Colonic mucosa (tissue), 4 donors: ENCODE results near the gene MEGF10. TPM values are rescaled to one million over a fixed set of nuclear protein-coding genes. Genes with fewer than 3 reads are reported as not detected.

ENCODE experiments used
- DNase-seq: peaks from one replicate; pipeline ENCODE4 v3.0.0-alpha.2; 2020
- H3K27ac ChIP-seq: fragments of 200-600 bp; one replicate; pipeline ENCODE4 v1.8.0; 2021
- H3K27me3 ChIP-seq: fragments of 200-600 bp; one replicate; pipeline ENCODE4 v1.8.0; 2021
- H3K36me3 ChIP-seq: fragments of 200-600 bp; one replicate; pipeline ENCODE4 v1.8.0; 2021
- H3K4me1 ChIP-seq: fragments of 200-600 bp; one replicate; pipeline ENCODE4 v1.8.0; 2021; ENCODE audit warnings: mild to moderate bottlenecking
- H3K4me3 ChIP-seq: fragments of 200-600 bp; one replicate; pipeline ENCODE4 v1.8.0; 2021
- H3K9ac ChIP-seq, 2 donors: one replicate each; pipeline ENCODE4 v1.7.0; 2013; ENCODE audit warnings: control low read depth in 2 of 2, low read depth in 2 of 2, low read length in 2 of 2
- H3K9me3 ChIP-seq: fragments of 200-600 bp; one replicate; pipeline ENCODE4 v1.8.0; 2021
- CTCF ChIP-seq: fragments of 200-600 bp; IDR thresholded peaks from one replicate; pipeline ENCODE4 v1.8.0; 2022; ENCODE audit warnings: antibody characterized with exemption, mild to moderate bottlenecking
- intact Hi-C: fragments of 100-400 bp; cut with DNase I; formaldehyde crosslinking; loops from one replicate; pipeline ENCODE4 v1.14.1; 2022
- total RNA-seq, 2 donors: library from RNA; stranded (reverse); fragmentation: NEBNext Ultra II Directional in 1 of 2; extraction: Animal tissue kit (Norgen Biotek cat#: 25700) in 1 of 2; gene quantifications; one replicate each; pipeline ENCODE4 v1.2.1, GENCODE V29; 2021
- donor health status: healthy.
- donor health status: DM: no; HTN: no; CAD: no.
- donor health status: DM: no; HTN: no; CAD: no.

The MEGF10 gene
- total RNA-seq, 2 donors from 2014 or later, result 0.35 to 0.88 TPM

- no peak for TF ChIP-seq CTCF
- no peak for DNase-seq
Measured at GRCh38 chr5:127335381-127335780, 44.8 kb downstream of the MEGF10 start.

GRCh38 chr5:127337876-127338275, 47.3 kb downstream of the MEGF10 start:
- no peak for DNase-seq
- H3K9ac ChIP-seq, result no peak overlapping the region
- intact Hi-C loops, result no loop called here
- H3K27me3 ChIP-seq, result no peaks in the 10 kb centered on the region
- no peak overlapping the region for H3K27ac ChIP-seq
- no peaks in the 10 kb centered on the region for H3K4me1 ChIP-seq
- no peaks in the 10 kb centered on the region for H3K36me3 ChIP-seq
- no peak for TF ChIP-seq CTCF
- H3K9me3 ChIP-seq, result no peaks in the 10 kb centered on the region
- no peak overlapping the region for H3K4me3 ChIP-seq

More at GRCh38 chr5:127335381-127335780, 44.8 kb downstream of the MEGF10 start:
- H3K4me1 ChIP-seq, result no peaks in the 10 kb centered on the region
- no peak overlapping the region for H3K27ac ChIP-seq
- no peak overlapping the region for H3K9ac ChIP-seq
- intact Hi-C loops, result no loop called here
- H3K9me3 ChIP-seq, result no peaks in the 10 kb centered on the region
- H3K27me3 ChIP-seq, result no peaks in the 10 kb centered on the region
- H3K36me3 ChIP-seq, result no peaks in the 10 kb centered on the region
- H3K4me3 ChIP-seq, result no peak overlapping the region

- no peak for TF ChIP-seq CTCF
- Histone ChIP-seq H3K27ac (no peak overlapping the region), H3K9ac (no peak overlapping the region), H3K4me3 (no peak overlapping the region), H3K27me3 (no peaks in the 10 kb centered on the region), H3K36me3 (no peaks in the 10 kb centered on the region), H3K4me1 (no peaks in the 10 kb centered on the region), H3K9me3 (no peaks in the 10 kb centered on the region)
- DNase-seq, result no peak
- intact Hi-C loops, result no loop called here
Measured at GRCh38 chr5:127338501-127338900, 47.9 kb downstream of the MEGF10 start.

GRCh38 chr5:127340606-127341005, 50.0 kb downstream of the MEGF10 start:
- DNase-seq, result no peak
- no peaks in the 10 kb centered on the region for H3K4me1 ChIP-seq
- intact Hi-C loops, result no loop called here
- TF ChIP-seq CTCF, result no peak
- H3K9ac ChIP-seq, result no peak overlapping the region
- no peaks in the 10 kb centered on the region for H3K27me3 ChIP-seq
- no peak overlapping the region for H3K27ac ChIP-seq
- H3K4me3 ChIP-seq, result no peak overlapping the region
- H3K36me3 ChIP-seq, result no peaks in the 10 kb centered on the region
- no peaks in the 10 kb centered on the region for H3K9me3 ChIP-seq

- TF ChIP-seq CTCF, result no peak
- Histone ChIP-seq H3K4me3 (no peak overlapping the region), H3K9me3 (no peaks in the 10 kb centered on the region), H3K4me1 (no peaks in the 10 kb centered on the region), H3K27ac (no peak overlapping the region), H3K9ac (no peak overlapping the region), H3K36me3 (no peaks in the 10 kb centered on the region), H3K27me3 (no peaks in the 10 kb centered on the region)
- intact Hi-C loops, result no loop called here
- DNase-seq, result no peak
Measured at GRCh38 chr5:127342364-127342763, 51.8 kb downstream of the MEGF10 start.

- H3K4me3 ChIP-seq, result no peak overlapping the region
- H3K36me3 ChIP-seq, result no peaks in the 10 kb centered on the region
- intact Hi-C loops, result no loop called here
- no peak for TF ChIP-seq CTCF
- no peaks in the 10 kb centered on the region for H3K4me1 ChIP-seq
- no peak overlapping the region for H3K9ac ChIP-seq
- H3K27ac ChIP-seq, result no peak overlapping the region
- H3K9me3 ChIP-seq, result no peaks in the 10 kb centered on the region
- no peak for DNase-seq
- H3K27me3 ChIP-seq, result no peaks in the 10 kb centered on the region
Measured at GRCh38 chr5:127343313-127343712, 52.7 kb downstream of the MEGF10 start.
